GM12878 (cell line): Measurements from ENCODE around the gene MSI2.

Source experiments
- ATF3 ChIP-seq: IDR thresholded peaks from 2 replicates; pipeline ENCODE4 v1.6.1; 2011; ENCODE audit warnings: low read depth, mild to moderate bottlenecking, low read length, moderate library complexity, borderline replicate concordance; ENCODE audit errors: extremely low read depth
- CHD2 ChIP-seq: IDR thresholded peaks from 2 replicates; pipeline ENCODE4 v1.6.1; 2011; ENCODE audit warnings: low read depth, low read length, improper control_type of control experiment, borderline replicate concordance
- CTCF ChIP-seq, 3 experiments: IDR thresholded peaks in 2 of 3; conservative IDR thresholded peaks in 1 of 3; 2 replicates each; pipeline ENCODE4 v1.5.1; 2011; ENCODE audit warnings: low read depth in 3 of 3, low read length in 3 of 3, mild to moderate bottlenecking in 3 of 3, control low read depth in 2 of 3, moderate library complexity in 2 of 3, inconsistent platforms in 1 of 3, mixed read lengths in 1 of 3; ENCODE audit not compliant: control insufficient read depth in 2 of 3, insufficient read depth in 1 of 3; ENCODE audit errors: extremely low read depth in 1 of 3
- EZH2 ChIP-seq: IDR thresholded peaks from 2 replicates; pipeline ENCODE4 v1.6.1; 2012; ENCODE audit warnings: low read depth, mild to moderate bottlenecking, control low read depth, inconsistent platforms, low read length, borderline replicate concordance; ENCODE audit not compliant: control insufficient read depth
- FOXK2 ChIP-seq: fragments of 450-650 bp; IDR thresholded peaks from 2 replicates; pipeline ENCODE4 v1.6.1; 2017; ENCODE audit warnings: mild to moderate bottlenecking, moderate library complexity
- MTA3 ChIP-seq: IDR thresholded peaks from 2 replicates; pipeline ENCODE4 v1.6.1; 2012; ENCODE audit warnings: low read length, inconsistent platforms, borderline replicate concordance
- MYC ChIP-seq: IDR thresholded peaks from 2 replicates; pipeline ENCODE4 v1.6.1; 2011; ENCODE audit warnings: mild to moderate bottlenecking, low read length, moderate library complexity, inconsistent platforms; ENCODE audit not compliant: insufficient read depth, insufficient replicate concordance, insufficient read length, severe bottlenecking
- POLR2AphosphoS5 ChIP-seq: IDR thresholded peaks from 2 replicates; pipeline ENCODE4 v1.6.1; 2011; ENCODE audit warnings: mild to moderate bottlenecking, low read length, inconsistent platforms
- RCOR1 ChIP-seq: conservative IDR thresholded peaks from 2 replicates; pipeline ENCODE4 v1.6.1; 2012; ENCODE audit warnings: low read depth, low read length, improper control_type of control experiment
- REST ChIP-seq: IDR thresholded peaks from 2 replicates; pipeline ENCODE4 v1.6.1; 2012; ENCODE audit warnings: mild to moderate bottlenecking, low read depth, low read length
- RFX5 ChIP-seq: IDR thresholded peaks from 2 replicates; pipeline ENCODE4 v1.6.1; 2011; ENCODE audit warnings: low read depth, low read length, improper control_type of control experiment
- ZBTB33 ChIP-seq: fragments of 450-650 bp; IDR thresholded peaks from 2 replicates; pipeline ENCODE4 v1.6.1; 2017; ENCODE audit warnings: mild to moderate bottlenecking
- TF ChIP-seq, protein P1 (sequence below): fragments of 450-650 bp; formaldehyde crosslinking; IDR thresholded peaks from 2 replicates; pipeline ENCODE4 v1.5.0; 2022; ENCODE audit warnings: mild to moderate bottlenecking, missing genetic modification characterization

- no peak for TF ChIP-seq CTCF (IDR thresholded peaks at IDR 0.05 in 2 of 3, conservative IDR thresholded peaks at IDR 0.05 in 1 of 3; ENCODE audit: control insufficient read depth in 2 of 3, extremely low read depth in 1 of 3, insufficient read depth in 1 of 3, low read depth in 3 of 3, low read length in 3 of 3)
- TF ChIP-seq, protein P1, sequence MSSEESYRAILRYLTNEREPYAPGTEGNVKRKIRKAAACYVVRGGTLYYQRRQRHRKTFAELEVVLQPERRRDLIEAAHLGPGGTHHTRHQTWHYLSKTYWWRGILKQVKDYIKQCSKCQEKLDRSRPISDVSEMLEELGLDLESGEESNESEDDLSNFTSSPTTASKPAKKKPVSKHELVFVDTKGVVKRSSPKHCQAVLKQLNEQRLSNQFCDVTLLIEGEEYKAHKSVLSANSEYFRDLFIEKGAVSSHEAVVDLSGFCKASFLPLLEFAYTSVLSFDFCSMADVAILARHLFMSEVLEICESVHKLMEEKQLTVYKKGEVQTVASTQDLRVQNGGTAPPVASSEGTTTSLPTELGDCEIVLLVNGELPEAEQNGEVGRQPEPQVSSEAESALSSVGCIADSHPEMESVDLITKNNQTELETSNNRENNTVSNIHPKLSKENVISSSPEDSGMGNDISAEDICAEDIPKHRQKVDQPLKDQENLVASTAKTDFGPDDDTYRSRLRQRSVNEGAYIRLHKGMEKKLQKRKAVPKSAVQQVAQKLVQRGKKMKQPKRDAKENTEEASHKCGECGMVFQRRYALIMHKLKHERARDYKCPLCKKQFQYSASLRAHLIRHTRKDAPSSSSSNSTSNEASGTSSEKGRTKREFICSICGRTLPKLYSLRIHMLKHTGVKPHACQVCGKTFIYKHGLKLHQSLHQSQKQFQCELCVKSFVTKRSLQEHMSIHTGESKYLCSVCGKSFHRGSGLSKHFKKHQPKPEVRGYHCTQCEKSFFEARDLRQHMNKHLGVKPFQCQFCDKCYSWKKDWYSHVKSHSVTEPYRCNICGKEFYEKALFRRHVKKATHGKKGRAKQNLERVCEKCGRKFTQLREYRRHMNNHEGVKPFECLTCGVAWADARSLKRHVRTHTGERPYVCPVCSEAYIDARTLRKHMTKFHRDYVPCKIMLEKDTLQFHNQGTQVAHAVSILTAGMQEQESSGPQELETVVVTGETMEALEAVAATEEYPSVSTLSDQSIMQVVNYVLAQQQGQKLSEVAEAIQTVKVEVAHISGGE: no peak
- TF ChIP-seq MYC: no peak
- no peak for TF ChIP-seq ATF3
- peak; percentile 93; the same call in 1 of the 2 replicates for TF ChIP-seq ZBTB33
- no peak for TF ChIP-seq RFX5
- TF ChIP-seq RCOR1: no peak
- TF ChIP-seq POLR2AphosphoS5: no peak
- no peak for TF ChIP-seq CHD2
- no peak for TF ChIP-seq EZH2
- TF ChIP-seq FOXK2: no peak
- TF ChIP-seq MTA3: no peak
- TF ChIP-seq REST: no peak
These were observed 275.6 kb downstream of the MSI2 start for GRCh38 chr17:57531648-57532504.
